ENCODE results near the gene CLEC16A. TPM values are rescaled to one million over a fixed set of nuclear protein-coding genes. Genes with fewer than 3 reads are reported as not detected.

CLEC16A gene
- total and polyA plus RNA-seq, 2 donors (not counting 1 experiment from before 2014, with no cell fraction given): 21.9 to 79.5 TPM

DNA sequence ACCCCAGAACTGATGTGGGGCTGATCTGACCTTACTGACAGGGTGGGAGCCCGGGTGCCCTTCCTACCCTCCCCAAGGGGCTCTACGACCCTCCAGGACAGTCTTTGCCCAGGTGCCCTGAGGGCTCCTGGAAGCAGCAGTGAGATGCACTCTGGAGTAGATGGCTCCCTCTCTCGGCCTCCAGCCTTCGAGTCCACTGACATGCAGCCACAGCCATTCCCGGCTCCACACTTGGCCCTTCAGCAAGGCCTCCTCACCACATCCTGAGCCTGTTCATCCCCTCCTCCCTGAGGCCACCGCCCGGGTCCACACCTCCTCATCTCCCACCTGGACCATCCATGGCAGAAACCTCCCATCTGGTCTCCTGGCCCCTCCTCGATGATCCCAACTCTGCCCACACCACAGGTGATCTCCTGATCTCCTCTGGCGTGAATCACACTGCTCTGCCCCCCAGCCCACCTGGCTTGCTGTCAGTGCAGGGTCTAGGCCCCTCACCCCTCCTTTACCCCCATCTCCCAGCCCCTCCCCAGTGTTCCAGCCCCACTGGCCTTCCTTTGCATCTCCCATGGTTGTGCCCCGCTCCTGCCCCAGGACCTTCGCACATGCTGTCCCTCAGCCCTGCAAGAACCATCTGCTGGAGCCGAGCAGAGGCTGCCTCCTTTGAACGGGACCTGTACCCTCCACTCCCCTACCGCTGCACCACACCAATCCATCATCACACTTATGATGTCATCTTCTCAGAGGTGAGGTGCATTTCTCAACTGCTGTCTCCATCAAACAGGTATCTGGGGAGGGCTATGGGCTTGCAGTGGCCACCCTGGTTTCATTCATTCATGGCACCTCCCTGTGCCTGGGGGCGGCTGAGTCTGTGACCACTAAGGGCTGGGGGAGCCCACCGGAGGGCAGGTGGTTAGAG, 267.0 kb downstream of the CLEC16A start:
- H2AFZ ChIP-seq (ENCODE audit: insufficient read depth, low read depth, low read length, poor library complexity, severe bottlenecking): no peak overlapping the region
- no peak overlapping the region for H3K27ac ChIP-seq (ENCODE audit: low read length in 2 of 2)
- ATAC-seq (ENCODE audit: low read depth) (no peak), DNase-seq (no peak)
- peaks cover 0 to 27% (median 10%) of the 10 kb centered on the region in 3 donors for H3K9me3 ChIP-seq (ENCODE audit: control extremely low read depth in 1 of 3, control insufficient read depth in 2 of 3, insufficient read depth in 1 of 3, low read length in 2 of 3)
- TF ChIP-seq EZH2 (IDR thresholded peaks at IDR 0.05; ENCODE audit: borderline replicate concordance, insufficient read depth, low read depth, low read length, poor library complexity, severe bottlenecking): no peak
- TF ChIP-seq, protein P1, sequence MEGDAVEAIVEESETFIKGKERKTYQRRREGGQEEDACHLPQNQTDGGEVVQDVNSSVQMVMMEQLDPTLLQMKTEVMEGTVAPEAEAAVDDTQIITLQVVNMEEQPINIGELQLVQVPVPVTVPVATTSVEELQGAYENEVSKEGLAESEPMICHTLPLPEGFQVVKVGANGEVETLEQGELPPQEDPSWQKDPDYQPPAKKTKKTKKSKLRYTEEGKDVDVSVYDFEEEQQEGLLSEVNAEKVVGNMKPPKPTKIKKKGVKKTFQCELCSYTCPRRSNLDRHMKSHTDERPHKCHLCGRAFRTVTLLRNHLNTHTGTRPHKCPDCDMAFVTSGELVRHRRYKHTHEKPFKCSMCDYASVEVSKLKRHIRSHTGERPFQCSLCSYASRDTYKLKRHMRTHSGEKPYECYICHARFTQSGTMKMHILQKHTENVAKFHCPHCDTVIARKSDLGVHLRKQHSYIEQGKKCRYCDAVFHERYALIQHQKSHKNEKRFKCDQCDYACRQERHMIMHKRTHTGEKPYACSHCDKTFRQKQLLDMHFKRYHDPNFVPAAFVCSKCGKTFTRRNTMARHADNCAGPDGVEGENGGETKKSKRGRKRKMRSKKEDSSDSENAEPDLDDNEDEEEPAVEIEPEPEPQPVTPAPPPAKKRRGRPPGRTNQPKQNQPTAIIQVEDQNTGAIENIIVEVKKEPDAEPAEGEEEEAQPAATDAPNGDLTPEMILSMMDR (IDR thresholded peaks at IDR 0.05): no peak
- H3K36me3 ChIP-seq (replicated peaks in 1 of 2; ENCODE audit: control extremely low read depth in 1 of 2, control insufficient read depth in 1 of 2, extremely low read depth in 1 of 2, insufficient read depth in 2 of 2, low read length in 1 of 2): no peaks in the 10 kb centered on the region
- intact Hi-C loops (cut with micrococcal nuclease): no loop called here
- H3K4me2 ChIP-seq (replicated peaks; ENCODE audit: low read depth, low read length, poor library complexity, severe bottlenecking): no peak overlapping the region
- Mint-ChIP-seq H3K9me3 (ENCODE audit: insufficient read depth) (peaks cover 7% of the 10 kb centered on the region), H3K4me3 (no peak overlapping the region), H3K27me3 (peaks cover 21% of the 10 kb centered on the region), H3K27ac (no peak overlapping the region), H3K4me1 (peaks cover 13% of the 10 kb centered on the region)
- ChIA-PET CTCF (no interaction called here), POLR2A (no interaction called here)
- H3K79me2 ChIP-seq (ENCODE audit: control insufficient read depth, insufficient read depth, low read length): no peaks in the 10 kb centered on the region
- no peak overlapping the region for H3K9ac ChIP-seq (ENCODE audit: low read length)
- peaks cover 4 to 13% of the 10 kb centered on the region in 2 donors for H3K4me1 ChIP-seq (ENCODE audit: control insufficient read depth in 2 of 2, insufficient read depth in 2 of 2, low read length in 2 of 2)
- H3K27me3 ChIP-seq (replicated peaks in 1 of 4; ENCODE audit: control extremely low read depth in 1 of 4, control insufficient read depth in 3 of 4, insufficient read depth in 4 of 4, low read length in 3 of 4): peaks cover 0 to 14% (median 4%) of the 10 kb centered on the region in 4 experiments
- 78% methylated on average over 14 of the region's 16 CpGs for WGBS (ENCODE audit: insufficient coverage)
- no peaks in the 10 kb centered on the region for H4K20me1 ChIP-seq (ENCODE audit: control insufficient read depth, insufficient read depth, low read length, poor library complexity, severe bottlenecking)
- no peak overlapping the region for H3K4me3 ChIP-seq (ENCODE audit: control extremely low read depth in 1 of 5, extremely low read depth in 1 of 5, insufficient read depth in 1 of 5, low read depth in 2 of 5, low read length in 4 of 5)
